IPS-20b (cell line): ENCODE measurements around the gene DPF1.

Experiments used
- H3K27ac ChIP-seq: one replicate; pipeline ENCODE4 v1.5.1; 2013; ENCODE audit warnings: low read length
- H3K27me3 ChIP-seq: 2 replicates; pipeline ENCODE4 v1.6.1; 2013; ENCODE audit warnings: mild to moderate bottlenecking, low read length, inconsistent platforms; ENCODE audit not compliant: insufficient read depth
- H3K36me3 ChIP-seq: 2 replicates; pipeline ENCODE4 v1.6.1; 2013; ENCODE audit warnings: low read depth, mild to moderate bottlenecking, inconsistent platforms, low read length, moderate library complexity; ENCODE audit not compliant: insufficient read depth
- H3K4me1 ChIP-seq: 2 replicates; pipeline ENCODE4 v1.6.1; 2013; ENCODE audit warnings: mild to moderate bottlenecking, control low read depth, inconsistent platforms, low read length, moderate library complexity; ENCODE audit not compliant: insufficient read depth
- H3K4me3 ChIP-seq: 2 replicates; pipeline ENCODE4 v1.5.1; 2013; ENCODE audit warnings: mild to moderate bottlenecking, low read length, inconsistent platforms
- H3K9ac ChIP-seq: 2 replicates; pipeline ENCODE4 v1.6.1; 2013; ENCODE audit warnings: low read depth, mild to moderate bottlenecking, inconsistent platforms, low read length, moderate library complexity
- H3K9me3 ChIP-seq: 2 replicates; pipeline ENCODE4 v1.6.1; 2013; ENCODE audit warnings: mild to moderate bottlenecking, low read depth, low read length, inconsistent platforms; ENCODE audit not compliant: insufficient read depth

DPF1 gene

GRCh38 chr19:38206928-38207327, 17.1 kb downstream of the DPF1 start:
- Histone ChIP-seq H3K27ac (no peak overlapping the region), H3K27me3 (peaks cover 18% of the 10 kb centered on the region; the same call in 1 of the 2 replicates), H3K36me3 (no peaks in the 10 kb centered on the region; the same call in 1 of the 2 replicates), H3K9me3 (no peaks in the 10 kb centered on the region), H3K4me1 (peaks cover 5% of the 10 kb centered on the region; the same call in 1 of the 2 replicates), H3K4me3 (no peak overlapping the region), H3K9ac (no peak overlapping the region)

GRCh38 chr19:38206006-38206745, 17.8 kb downstream of the DPF1 start:
- Histone ChIP-seq H3K27me3 (peaks cover 18% of the 10 kb centered on the region; the same call in 1 of the 2 replicates), H3K36me3 (no peaks in the 10 kb centered on the region; the same call in 1 of the 2 replicates), H3K9ac (no peak overlapping the region), H3K27ac (no peak overlapping the region), H3K4me3 (no peak overlapping the region), H3K4me1 (peaks cover 5% of the 10 kb centered on the region; the same call in 1 of the 2 replicates), H3K9me3 (no peaks in the 10 kb centered on the region)

DNA sequence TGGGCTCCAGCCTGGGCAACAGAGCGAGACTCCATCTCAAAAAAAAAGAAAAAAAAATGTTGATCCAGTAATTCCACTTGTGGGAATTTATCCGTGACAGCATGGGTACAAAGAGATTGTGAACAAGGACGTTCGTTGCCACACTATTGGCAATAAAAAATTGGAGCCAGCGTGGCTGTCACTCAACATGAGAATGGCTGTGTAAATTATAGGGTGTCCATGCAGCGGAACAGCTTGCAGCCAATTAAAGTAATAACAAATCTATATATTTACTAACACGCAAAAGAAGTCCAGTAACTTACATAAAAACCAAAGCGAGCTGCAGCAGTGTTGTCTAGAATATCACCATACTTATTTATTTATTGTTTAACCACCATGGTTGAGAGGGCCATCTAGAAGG, 19.3 kb downstream of the DPF1 start:
- Histone ChIP-seq H3K27ac (no peak overlapping the region), H3K4me1 (peaks cover 5% of the 10 kb centered on the region; the same call in 1 of the 2 replicates), H3K36me3 (no peaks in the 10 kb centered on the region; the same call in 1 of the 2 replicates), H3K4me3 (no peak overlapping the region), H3K27me3 (peaks cover 10% of the 10 kb centered on the region; the same call in 1 of the 2 replicates), H3K9ac (no peak overlapping the region), H3K9me3 (no peaks in the 10 kb centered on the region)

DNA sequence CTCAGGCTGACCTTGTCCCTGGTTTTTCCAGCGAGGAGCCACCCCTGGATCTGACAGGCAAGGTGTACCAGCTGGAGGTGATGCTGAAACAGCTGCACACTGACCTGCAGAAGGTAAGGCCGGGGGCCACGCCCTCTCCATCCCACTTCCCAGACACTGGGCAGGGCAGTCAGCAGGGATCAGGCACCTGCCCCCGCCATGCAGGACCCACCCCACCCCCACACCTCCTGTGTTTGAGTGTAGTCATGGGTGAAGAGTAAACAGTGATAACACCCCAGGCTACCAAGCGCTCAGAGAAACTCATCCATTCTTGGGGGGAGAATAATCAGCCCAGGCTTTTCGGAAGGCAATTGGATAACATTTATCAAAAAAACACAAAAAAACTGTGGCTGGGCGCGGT, 19.9 kb downstream of the DPF1 start:
- Histone ChIP-seq H3K36me3 (no peaks in the 10 kb centered on the region; the same call in 1 of the 2 replicates), H3K27me3 (0 out of 2 replicates have a peak, but pooled peaks cover 4% of the 10 kb centered on the region), H3K4me3 (no peak overlapping the region), H3K27ac (no peak overlapping the region), H3K9me3 (no peaks in the 10 kb centered on the region), H3K4me1 (peaks cover 1% of the 10 kb centered on the region; the same call in 1 of the 2 replicates), H3K9ac (no peak overlapping the region)

DNA sequence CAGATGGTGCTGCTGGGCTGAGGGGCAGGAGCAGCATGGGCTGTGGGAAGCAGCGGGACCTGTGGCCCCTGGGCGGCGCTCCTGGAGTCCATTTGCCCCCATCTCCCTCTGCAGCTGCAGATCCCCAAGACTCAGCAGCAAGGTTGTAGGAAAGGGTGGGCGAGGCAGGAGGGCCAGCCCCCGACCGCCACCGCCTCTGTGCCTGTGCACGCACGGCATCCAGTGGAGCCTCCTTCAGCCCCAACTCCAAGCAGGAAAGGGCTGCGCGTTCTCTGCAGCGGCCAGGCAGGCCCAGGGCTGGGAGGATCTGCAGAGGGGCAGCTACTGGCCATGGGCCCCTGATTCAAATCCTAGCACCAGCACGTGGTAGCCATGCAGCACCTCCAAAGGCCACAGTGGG, 20.8 kb downstream of the DPF1 start:
- H3K9ac ChIP-seq: no peak overlapping the region
- no peaks in the 10 kb centered on the region for H3K27me3 ChIP-seq
- H3K4me3 ChIP-seq: no peak overlapping the region
- no peaks in the 10 kb centered on the region for H3K9me3 ChIP-seq
- no peaks in the 10 kb centered on the region; the same call in 1 of the 2 replicates for H3K36me3 ChIP-seq
- H3K27ac ChIP-seq: no peak overlapping the region
- H3K4me1 ChIP-seq: no peaks in the 10 kb centered on the region; the same call in 1 of the 2 replicates

- Histone ChIP-seq H3K36me3 (no peaks in the 10 kb centered on the region; the same call in 1 of the 2 replicates), H3K9ac (no peak overlapping the region), H3K4me1 (no peaks in the 10 kb centered on the region), H3K27me3 (no peaks in the 10 kb centered on the region), H3K27ac (no peak overlapping the region), H3K9me3 (no peaks in the 10 kb centered on the region), H3K4me3 (no peak overlapping the region)
These were observed 21.5 kb downstream of the DPF1 start for GRCh38 chr19:38202504-38202903.

DNA sequence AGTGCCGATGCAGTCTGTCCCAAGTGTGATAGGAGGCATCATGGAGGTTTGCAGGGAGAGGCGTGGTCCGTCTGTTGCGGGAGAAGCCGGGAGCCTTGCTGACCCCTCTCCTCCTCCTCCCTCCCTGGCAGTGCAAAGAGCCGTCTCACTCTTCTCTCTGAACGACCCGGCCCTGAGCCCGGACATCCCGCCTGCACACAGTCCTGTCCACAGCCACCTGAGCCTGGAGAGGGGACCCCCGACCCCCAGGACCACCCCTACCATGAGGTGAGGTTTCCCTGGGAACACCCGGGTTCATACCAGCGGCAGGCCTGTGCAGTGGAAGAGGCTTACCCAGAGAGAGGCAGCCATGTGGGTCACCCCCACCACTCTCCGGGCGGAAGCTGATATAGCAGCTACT, 22.3 kb downstream of the DPF1 start:
- Histone ChIP-seq H3K9ac (no peak overlapping the region), H3K4me1 (no peaks in the 10 kb centered on the region), H3K36me3 (no peaks in the 10 kb centered on the region; the same call in 1 of the 2 replicates), H3K27me3 (no peaks in the 10 kb centered on the region), H3K27ac (no peak overlapping the region), H3K4me3 (no peak overlapping the region), H3K9me3 (no peaks in the 10 kb centered on the region)

DNA sequence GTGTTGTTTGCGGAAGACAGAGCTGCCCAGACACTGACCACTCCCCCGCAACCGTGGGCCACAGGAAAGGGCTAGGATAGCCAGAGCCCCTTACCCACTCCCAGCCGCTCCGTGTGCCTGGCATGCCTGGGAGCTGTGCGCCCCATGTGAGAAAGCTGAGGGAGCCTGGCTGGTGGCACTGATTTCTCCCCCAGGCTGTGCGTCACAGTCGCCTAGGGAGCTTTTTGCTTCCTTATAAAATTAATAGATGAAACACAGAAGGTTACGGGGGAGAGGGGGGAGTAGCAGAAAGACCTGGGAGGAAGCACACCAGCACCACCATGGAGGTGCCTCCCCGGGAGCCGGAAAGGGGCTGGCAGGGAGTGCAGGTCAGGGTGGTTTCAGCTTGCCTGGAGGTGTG, 24.7 kb downstream of the DPF1 start:
- H3K4me3 ChIP-seq: no peak overlapping the region
- no peaks in the 10 kb centered on the region for H3K9me3 ChIP-seq
- no peaks in the 10 kb centered on the region for H3K4me1 ChIP-seq
- no peaks in the 10 kb centered on the region for H3K27me3 ChIP-seq
- H3K36me3 ChIP-seq: no peaks in the 10 kb centered on the region
- H3K9ac ChIP-seq: no peak overlapping the region
- no peak overlapping the region for H3K27ac ChIP-seq

GRCh38 chr19:38197937-38198704, 25.9 kb downstream of the DPF1 start:
- Histone ChIP-seq H3K27me3 (no peaks in the 10 kb centered on the region), H3K9ac (no peak overlapping the region), H3K4me3 (no peak overlapping the region), H3K27ac (no peak overlapping the region), H3K9me3 (no peaks in the 10 kb centered on the region), H3K4me1 (no peaks in the 10 kb centered on the region), H3K36me3 (no peaks in the 10 kb centered on the region)

GRCh38 chr19:38196948-38197656, 26.9 kb downstream of the DPF1 start:
- Histone ChIP-seq H3K27ac (no peak overlapping the region), H3K9ac (no peak overlapping the region), H3K4me3 (no peak overlapping the region), H3K36me3 (peaks cover 5% of the 10 kb centered on the region; the same call in 1 of the 2 replicates), H3K4me1 (no peaks in the 10 kb centered on the region), H3K9me3 (no peaks in the 10 kb centered on the region), H3K27me3 (no peaks in the 10 kb centered on the region)

DNA sequence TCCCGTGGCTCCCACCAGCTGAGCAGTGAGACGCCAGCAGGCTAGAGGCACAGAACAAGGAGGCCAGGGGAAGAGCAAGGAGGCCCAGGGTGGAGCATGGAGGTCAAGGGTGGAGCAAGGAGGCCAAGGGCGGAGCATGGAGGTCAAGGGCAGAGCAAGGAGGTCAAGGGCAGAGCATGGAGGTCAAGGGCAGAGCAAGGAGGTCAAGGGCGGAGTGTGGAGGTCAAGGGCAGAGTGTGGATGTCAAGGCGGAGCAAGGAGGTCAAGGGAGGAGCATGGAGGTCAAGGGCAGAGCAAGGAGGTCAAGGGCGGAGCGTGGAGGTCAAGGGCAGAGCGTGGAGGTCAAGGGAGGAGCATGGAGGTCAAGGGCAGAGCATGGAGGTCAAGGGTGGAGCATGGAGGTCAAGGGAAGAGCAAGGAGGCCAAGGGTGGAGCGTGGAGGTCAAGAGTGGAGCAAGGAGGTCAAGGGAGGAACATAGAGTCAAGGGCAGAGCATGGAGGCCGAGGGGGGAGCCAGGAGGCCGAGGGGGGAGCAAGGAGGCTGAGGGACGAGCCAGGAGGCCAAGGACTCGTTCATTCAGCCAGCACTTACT, 27.7 kb downstream of the DPF1 start:
- Histone ChIP-seq H3K9ac (no peak overlapping the region), H3K27ac (no peak overlapping the region), H3K36me3 (peaks cover 6% of the 10 kb centered on the region; the same call in 1 of the 2 replicates), H3K27me3 (no peaks in the 10 kb centered on the region), H3K4me3 (no peak overlapping the region), H3K4me1 (no peaks in the 10 kb centered on the region), H3K9me3 (no peaks in the 10 kb centered on the region)
